GM21723 (cell line): Measurements from ENCODE around the gene SGMS1.

ENCODE experiments used
- ATAC-seq: cut with Tn5 transposase; IDR thresholded peaks from one replicate; pipeline ENCODE4 v1.9.1; 2021; ENCODE audit warnings: mild to moderate bottlenecking, moderate library complexity; ENCODE audit not compliant: unreplicated experiment

Gene SGMS1

GRCh38 chr10:50613726-50614443 is 9.9 kb downstream of the SGMS1 start:
- ATAC-seq: no peak

- ATAC-seq: peak; percentile 53
Measured at GRCh38 chr10:50613150-50613549, 10.6 kb downstream of the SGMS1 start.

GRCh38 chr10:50610368-50610767 is 13.4 kb downstream of the SGMS1 start:
- no peak for ATAC-seq

DNA sequence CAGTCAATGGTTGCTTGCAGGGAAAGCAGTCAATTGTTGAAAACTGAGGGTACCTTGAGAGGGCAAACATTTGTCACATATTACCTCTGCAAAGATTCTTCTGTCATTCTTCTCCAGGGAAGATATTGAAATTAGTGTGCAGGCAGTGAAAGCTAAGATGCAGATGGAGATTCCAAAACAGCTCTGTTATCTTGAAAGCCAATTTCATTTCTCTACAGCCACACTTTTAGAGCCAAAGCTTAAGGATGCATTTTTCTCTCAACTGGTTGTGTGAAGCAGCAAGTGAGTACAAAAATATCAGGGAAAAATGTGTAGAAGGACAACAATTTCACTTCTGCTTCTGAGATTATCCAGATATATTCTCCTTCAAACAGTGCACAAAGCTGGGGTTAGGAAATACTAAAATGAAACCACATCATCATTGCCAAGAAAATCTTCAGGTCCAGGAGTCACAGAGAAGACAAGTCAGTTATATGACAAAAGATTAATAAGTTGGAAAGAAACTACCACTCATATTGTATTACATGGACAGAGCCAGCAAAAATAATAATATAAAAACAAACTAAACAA is 16.3 kb downstream of the SGMS1 start:
- ATAC-seq: no peak

GRCh38 chr10:50605951-50606270 is 17.8 kb downstream of the SGMS1 start:
- no peak for ATAC-seq

DNA sequence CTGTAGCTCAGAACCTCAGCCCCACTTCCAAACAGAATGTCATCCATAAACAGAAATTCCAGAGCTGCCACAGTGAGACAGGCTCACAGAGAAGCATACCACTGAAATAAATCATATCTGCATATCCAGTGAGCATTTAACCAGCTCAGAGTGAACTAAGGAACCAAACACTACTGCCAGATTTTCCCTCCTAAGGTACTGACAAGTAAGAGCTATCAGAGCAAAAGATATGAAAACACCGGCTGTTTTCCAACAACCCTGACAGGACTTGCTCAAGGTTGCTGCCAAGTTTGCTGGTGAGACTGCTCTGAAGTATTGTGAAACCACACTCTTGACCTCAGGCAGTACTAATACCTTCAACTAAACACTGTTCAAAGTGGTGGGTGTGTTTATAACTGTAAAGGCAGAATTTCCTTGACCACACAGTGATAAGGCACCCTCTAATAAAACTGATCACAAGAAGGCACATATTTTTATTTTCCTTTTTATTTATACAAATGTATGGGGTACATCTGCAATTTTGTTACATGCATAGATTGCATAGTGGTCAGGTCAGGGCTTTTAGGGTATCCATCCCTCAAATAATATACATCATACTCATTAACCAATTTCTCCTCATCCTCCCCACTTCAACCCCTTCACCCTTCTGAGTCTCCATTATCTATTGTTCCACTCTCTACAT is 18.3 kb downstream of the SGMS1 start:
- ATAC-seq: peak; percentile 82

DNA sequence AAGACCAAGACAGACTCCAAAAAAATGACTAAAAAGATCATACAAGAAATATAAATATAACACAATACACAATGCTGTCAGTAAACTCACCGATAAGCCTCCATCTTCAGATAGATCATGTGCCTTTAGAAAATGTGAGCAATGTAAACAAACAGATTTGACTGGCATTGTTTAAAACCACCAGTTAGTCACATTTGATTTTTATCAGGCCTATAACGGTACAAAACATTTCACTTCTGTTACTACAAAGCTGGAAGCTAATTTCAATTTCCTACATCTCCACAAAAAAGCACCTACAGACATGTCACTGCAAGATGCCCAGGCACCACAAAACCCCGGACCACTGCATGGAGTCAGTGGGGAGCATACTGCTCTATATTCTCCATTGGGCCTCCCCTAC is 18.9 kb downstream of the SGMS1 start:
- ATAC-seq: peak; percentile 4

- peak; percentile 74 for ATAC-seq
Measured at GRCh38 chr10:50604049-50604640, 19.6 kb downstream of the SGMS1 start.

GRCh38 chr10:50603151-50603850 is 20.5 kb downstream of the SGMS1 start:
- ATAC-seq: no peak

- ATAC-seq: no peak
Measured at GRCh38 chr10:50601974-50602373, 21.8 kb downstream of the SGMS1 start.

DNA sequence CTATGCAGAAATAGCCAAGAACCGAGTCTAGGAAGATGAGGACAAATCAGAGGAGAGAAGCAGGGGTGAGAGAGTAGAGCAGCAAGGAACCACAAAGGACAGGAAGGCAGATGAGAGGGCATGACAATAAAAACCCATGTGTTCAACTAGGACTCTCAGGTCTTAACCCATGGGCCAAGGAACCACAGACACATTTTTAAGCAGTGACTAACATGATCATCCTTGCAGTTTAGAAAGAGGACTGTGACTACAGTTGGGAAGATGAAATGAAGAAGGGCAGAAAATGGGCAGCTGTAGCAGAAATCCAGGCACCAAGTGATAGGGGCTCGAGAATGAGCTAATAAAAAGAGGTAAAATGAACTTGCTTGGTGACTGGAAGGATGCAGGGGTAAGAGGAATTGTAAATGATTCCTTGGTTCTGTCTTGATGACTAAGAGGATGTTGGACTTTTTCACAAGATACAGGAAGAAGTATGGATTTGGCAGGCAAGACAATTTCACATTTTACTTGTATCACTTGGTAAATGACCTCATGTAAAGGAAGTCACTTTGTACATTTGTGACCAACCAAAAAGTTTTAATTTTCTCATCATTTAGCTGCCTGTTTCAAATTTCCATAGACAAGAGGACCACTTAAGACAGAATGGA is 22.8 kb downstream of the SGMS1 start:
- ATAC-seq: no peak

DNA sequence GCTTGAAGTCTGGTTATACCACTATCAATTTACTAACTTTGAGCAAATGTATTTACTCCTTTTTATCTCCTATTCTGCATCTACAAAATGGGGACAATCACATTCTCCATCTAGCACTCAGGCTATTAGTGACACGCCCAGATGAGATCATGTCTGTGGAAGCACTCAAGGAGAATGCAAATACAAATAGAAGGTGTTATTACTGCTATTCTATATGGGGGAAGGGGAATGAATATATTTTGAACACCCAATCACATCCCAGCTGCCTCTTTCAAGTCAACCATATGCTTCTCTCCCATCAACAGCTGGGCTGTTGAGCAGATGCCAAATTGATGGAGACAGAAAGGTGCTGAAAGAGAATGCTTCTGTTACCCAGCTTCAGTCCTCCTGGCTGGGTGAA is 23.5 kb downstream of the SGMS1 start:
- no peak for ATAC-seq

- ATAC-seq: no peak
Measured at GRCh38 chr10:50596897-50597296, 26.9 kb downstream of the SGMS1 start.

DNA sequence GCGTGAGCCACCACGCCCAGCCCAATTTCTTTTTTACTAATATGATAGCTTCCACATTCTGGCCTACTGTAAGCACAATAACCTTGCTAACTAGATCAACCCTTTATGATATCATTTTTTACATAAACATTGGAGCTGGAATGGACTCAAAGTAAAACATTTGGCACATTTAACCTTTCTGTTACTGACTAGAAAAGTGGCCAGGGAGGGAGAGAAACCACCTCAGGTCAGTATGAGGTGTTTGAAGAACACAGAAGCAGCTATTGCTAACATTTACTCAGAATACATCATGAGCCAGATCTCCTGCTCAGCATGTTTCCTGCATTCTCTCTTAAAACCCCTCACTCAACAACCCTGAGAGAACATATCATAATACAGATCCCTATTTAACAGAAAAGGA is 27.3 kb downstream of the SGMS1 start:
- ATAC-seq: no peak

DNA sequence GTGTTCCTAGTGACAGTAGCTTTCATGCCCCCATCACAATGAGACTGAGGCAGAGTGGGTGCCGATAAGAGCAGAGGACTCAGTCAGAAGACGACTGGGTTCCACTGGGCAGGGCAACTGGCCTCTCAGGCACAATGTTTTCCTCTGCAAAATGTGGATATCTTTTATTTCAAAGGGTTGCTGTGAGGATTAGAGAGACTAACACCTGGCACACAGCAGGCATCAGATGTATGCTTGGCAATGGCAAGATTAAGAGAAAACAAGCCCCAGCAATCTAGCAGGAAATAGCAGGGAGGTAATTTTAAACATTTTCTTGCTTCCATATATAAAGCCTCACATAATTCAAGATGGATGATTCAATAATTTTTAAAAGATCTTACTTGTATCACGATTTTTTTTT is 28.0 kb downstream of the SGMS1 start:
- no peak for ATAC-seq

DNA sequence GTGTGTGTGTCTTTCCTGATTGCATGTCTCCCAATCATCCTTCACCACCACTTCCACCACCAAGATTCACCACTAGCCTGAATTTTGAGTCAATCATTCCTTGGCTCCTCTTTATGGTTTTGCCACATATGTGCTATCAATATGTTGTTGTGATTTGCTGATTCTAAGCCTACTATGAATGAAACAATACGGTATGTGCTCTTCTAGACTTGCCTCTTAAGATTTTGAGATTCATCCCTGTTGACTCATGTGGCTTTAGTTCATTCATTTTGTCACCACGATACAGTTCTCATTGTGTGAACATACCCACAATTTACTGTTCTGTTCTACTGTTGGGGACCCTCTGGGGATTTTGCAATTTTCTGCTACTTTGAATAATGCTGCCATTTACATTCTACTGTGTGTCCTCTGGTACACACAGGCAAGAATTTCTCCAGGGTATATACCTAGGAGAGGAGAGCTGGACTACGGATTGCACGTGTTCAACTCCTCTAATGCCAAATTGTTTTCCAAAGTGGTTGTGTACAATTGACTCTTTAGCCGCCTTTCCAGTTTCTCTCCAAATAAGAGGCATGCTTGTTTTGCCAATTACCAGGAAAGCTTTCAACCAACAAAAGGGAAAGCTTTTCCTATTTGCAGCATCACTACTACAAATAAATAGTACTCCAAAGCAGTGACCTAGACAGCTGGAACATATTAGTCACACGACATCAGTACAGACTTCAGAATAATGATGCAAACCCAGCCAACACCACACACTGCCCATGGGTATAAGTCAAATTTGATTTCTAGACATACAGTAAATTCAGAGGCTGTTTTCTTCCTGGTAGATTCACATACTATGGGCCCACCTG is 30.0 kb downstream of the SGMS1 start:
- no peak for ATAC-seq

- ATAC-seq: no peak
Measured at GRCh38 chr10:50592961-50593418, 30.8 kb downstream of the SGMS1 start.

- ATAC-seq: no peak
Measured at GRCh38 chr10:50590935-50591334, 32.8 kb downstream of the SGMS1 start.

- ATAC-seq: no peak
Measured at GRCh38 chr10:50586740-50587088, 37.0 kb downstream of the SGMS1 start.
